ENCODE data around the gene PDGFD. TPM values are rescaled to one million over a fixed set of nuclear protein-coding genes. Genes with fewer than 3 reads are reported as not detected.

PDGFD gene
- total RNA-seq, 1 donor from 2014 or later = 5.0 TPM

DNA sequence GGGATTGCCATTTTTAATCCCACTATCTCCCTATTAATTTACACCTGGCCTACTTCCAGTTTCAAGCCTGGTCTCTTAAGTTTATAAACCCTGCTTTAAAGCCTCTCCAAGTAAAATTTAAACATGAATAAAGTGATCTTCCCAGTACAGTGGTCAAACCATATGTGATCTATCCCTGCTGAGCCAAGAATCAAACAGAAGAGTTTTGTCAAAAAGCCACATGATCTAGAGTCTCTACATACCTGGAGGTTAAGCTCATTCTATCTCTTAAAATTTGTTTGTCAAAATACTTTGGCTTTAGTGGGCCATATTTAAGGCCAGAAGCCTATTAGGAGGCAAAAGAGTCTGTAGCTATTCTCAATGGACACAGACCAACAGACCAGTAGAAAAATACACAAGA, 170.4 kb downstream of the PDGFD start:
- no peak overlapping the region for H3K27ac ChIP-seq
- DNase-seq (no peak), ATAC-seq (no peak)
- H3K4me3 ChIP-seq = no peak overlapping the region
- intact Hi-C loops (cut with DNase I) = no loop called here
- H3K9me3 ChIP-seq = no peaks in the 10 kb centered on the region
- no peaks in the 10 kb centered on the region for H3K27me3 ChIP-seq
- TF ChIP-seq, protein P1, sequence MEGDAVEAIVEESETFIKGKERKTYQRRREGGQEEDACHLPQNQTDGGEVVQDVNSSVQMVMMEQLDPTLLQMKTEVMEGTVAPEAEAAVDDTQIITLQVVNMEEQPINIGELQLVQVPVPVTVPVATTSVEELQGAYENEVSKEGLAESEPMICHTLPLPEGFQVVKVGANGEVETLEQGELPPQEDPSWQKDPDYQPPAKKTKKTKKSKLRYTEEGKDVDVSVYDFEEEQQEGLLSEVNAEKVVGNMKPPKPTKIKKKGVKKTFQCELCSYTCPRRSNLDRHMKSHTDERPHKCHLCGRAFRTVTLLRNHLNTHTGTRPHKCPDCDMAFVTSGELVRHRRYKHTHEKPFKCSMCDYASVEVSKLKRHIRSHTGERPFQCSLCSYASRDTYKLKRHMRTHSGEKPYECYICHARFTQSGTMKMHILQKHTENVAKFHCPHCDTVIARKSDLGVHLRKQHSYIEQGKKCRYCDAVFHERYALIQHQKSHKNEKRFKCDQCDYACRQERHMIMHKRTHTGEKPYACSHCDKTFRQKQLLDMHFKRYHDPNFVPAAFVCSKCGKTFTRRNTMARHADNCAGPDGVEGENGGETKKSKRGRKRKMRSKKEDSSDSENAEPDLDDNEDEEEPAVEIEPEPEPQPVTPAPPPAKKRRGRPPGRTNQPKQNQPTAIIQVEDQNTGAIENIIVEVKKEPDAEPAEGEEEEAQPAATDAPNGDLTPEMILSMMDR (IDR thresholded peaks at IDR 0.05) = no peak
- H3K36me3 ChIP-seq = no peaks in the 10 kb centered on the region
- no peaks in the 10 kb centered on the region for H3K4me1 ChIP-seq

DNA sequence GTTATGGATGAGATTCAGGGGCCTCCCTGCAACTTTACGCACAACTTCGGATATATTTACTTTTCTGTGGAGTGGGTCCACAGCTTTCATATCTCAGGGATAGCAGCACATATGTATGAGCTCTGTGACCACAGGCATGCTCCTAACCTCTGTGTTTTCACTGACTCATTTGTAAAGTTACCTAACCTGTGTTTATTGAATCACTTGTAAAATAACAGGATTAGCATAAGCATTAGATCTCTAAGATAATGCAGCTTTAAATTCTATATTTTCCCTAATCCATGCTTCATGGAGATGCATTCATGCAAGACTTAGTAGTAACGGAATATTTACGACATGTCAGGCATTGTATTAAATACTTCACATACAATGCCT, 175.4 kb downstream of the PDGFD start:
- no peaks in the 10 kb centered on the region for H3K27me3 ChIP-seq
- no peak for ATAC-seq
- no peak overlapping the region for H3K27ac ChIP-seq
- no peaks in the 10 kb centered on the region for H3K4me1 ChIP-seq
- intact Hi-C loops (cut with DNase I) = no loop called here
- no peaks in the 10 kb centered on the region for H3K36me3 ChIP-seq
- TF ChIP-seq, protein P1 (IDR thresholded peaks at IDR 0.05) = no peak
- no peak for DNase-seq
- H3K9me3 ChIP-seq = no peaks in the 10 kb centered on the region
- H3K4me3 ChIP-seq = no peak overlapping the region

DNA sequence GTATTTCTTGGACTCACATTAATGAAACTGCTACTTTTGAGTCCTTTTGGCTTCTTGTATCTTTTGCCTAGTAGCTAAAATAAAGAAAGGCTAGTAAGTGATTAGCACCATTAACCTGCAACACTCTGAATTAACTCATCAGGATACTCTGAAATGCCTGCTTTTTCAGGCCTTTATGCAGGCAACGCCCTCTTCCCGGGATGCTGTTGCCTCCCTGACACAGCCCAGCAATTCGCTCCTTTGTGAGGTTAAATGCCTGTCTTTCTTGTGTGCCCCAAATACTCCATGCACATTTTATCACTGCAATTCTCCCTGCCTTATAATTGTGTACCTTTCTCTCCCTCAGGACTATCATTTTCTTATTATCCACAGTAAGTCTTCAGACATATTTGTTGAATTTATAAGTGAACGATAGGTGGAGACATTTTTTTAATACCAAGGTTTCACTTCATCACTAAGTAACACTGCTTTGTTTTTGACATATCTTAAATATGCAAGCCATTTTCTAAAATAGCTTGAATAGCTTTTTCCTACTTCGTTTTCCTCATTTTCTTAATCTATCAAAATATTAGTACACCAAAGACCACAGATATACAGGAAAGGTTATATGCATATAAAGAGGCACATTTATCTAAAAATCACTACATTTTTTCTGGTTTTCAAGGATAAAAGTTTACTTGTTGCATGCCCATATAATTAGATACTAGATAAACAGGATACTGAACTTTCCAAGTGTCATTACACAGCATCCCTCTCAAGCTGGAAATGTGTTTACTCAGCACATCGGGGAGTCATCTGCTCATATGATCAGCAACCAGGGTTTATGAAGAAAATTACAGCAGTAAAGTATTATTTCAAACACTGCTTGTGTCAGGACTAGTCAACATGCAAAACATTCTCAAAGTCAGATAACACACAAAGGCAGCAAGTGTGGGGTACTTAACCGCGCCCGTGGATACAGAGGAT, 176.0 kb downstream of the PDGFD start:
- Histone ChIP-seq H3K9me3 (no peaks in the 10 kb centered on the region), H3K4me1 (no peaks in the 10 kb centered on the region), H3K4me3 (no peak overlapping the region), H3K27me3 (no peaks in the 10 kb centered on the region), H3K36me3 (no peaks in the 10 kb centered on the region), H3K27ac (no peak overlapping the region)
- DNase-seq (no peak), ATAC-seq (no peak)
- intact Hi-C loops (cut with DNase I) = no loop called here
- TF ChIP-seq, protein P1 (IDR thresholded peaks at IDR 0.05) = no peak

DNA sequence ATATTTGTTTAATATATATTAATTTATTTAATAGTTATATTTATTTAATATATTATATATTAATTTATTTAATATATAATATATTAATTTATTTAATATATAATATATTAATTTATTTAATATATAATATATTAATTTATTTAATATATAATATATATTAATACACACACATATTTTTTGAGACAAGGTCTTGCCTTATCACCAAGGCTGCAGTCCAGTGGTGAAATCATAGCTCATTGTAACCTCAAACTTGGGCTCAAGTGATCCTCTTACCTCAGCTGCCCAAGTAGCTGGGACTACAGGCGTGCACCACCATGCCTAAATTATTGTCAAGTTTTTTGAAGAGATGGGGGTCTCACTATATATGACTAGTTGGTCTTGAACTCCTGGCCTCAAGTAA, 178.9 kb downstream of the PDGFD start:
- no peaks in the 10 kb centered on the region for H3K36me3 ChIP-seq
- intact Hi-C loops (cut with DNase I) = no loop called here
- TF ChIP-seq, protein P1 (IDR thresholded peaks at IDR 0.05) = no peak
- no peak overlapping the region for H3K4me3 ChIP-seq
- no peak overlapping the region for H3K27ac ChIP-seq
- H3K27me3 ChIP-seq = no peaks in the 10 kb centered on the region
- no peaks in the 10 kb centered on the region for H3K4me1 ChIP-seq
- no peak for DNase-seq
- H3K9me3 ChIP-seq = no peaks in the 10 kb centered on the region
- no peak for ATAC-seq

DNA sequence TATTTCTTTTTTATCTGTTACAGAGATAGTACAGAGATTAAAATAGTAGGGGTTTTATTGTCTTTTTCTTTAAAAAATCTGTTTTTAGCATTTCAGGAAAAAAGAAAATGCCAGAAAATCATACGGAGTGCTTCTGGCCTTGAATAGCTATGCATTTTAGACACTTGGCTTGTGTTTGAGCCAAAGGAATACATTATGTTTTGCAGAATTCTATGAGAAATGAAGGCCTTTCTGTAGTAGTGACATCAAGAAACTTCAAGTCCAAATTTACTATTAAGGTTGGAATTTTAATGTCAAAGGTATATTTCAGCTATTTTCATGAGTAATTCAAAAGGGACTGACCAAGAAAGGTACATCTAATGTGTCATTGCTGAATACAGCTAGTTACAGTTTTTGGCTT, 183.8 kb downstream of the PDGFD start:
- intact Hi-C loops (cut with DNase I) = no loop called here
- Histone ChIP-seq H3K27ac (no peak overlapping the region), H3K36me3 (no peaks in the 10 kb centered on the region), H3K4me1 (no peaks in the 10 kb centered on the region), H3K27me3 (no peaks in the 10 kb centered on the region), H3K9me3 (no peaks in the 10 kb centered on the region), H3K4me3 (no peak overlapping the region)
- TF ChIP-seq, protein P1 (IDR thresholded peaks at IDR 0.05) = no peak
- no peak for DNase-seq
- no peak for ATAC-seq
